ENCODE measurements around the gene SSPN.

The SSPN gene

GRCh38 chr12:26278666-26279065 lies 83.3 kb downstream of the SSPN start:
- TF ChIP-seq, protein P1, sequence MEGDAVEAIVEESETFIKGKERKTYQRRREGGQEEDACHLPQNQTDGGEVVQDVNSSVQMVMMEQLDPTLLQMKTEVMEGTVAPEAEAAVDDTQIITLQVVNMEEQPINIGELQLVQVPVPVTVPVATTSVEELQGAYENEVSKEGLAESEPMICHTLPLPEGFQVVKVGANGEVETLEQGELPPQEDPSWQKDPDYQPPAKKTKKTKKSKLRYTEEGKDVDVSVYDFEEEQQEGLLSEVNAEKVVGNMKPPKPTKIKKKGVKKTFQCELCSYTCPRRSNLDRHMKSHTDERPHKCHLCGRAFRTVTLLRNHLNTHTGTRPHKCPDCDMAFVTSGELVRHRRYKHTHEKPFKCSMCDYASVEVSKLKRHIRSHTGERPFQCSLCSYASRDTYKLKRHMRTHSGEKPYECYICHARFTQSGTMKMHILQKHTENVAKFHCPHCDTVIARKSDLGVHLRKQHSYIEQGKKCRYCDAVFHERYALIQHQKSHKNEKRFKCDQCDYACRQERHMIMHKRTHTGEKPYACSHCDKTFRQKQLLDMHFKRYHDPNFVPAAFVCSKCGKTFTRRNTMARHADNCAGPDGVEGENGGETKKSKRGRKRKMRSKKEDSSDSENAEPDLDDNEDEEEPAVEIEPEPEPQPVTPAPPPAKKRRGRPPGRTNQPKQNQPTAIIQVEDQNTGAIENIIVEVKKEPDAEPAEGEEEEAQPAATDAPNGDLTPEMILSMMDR (IDR thresholded peaks at IDR 0.05; ENCODE audit: insufficient read depth, low read depth, low read length, missing control alignments) = no peak
- DNase-seq (ENCODE audit: low read depth) = no peak

DNA sequence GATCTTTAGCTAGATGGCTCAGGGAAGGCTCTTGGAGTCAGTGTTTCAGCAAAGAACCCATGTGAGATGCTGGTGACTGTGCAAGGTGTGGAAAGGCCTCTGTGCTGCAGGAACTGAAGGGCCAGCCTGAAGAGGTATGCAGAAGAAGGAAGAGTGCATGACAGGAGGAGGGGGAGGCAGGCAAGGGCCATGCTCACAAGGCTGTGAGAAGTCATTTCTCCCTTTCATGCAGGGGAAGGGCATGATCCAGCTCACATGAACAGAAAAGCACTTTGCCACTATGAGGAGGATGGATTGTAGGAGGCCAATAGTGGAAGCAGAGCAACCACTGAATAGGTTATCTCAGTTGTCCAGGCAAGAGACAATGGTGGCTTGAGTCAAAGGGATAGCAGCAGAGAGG lies 83.7 kb downstream of the SSPN start:
- DNase-seq (ENCODE audit: low read depth) = no peak
- TF ChIP-seq, protein P1 (IDR thresholded peaks at IDR 0.05; ENCODE audit: insufficient read depth, low read depth, low read length, missing control alignments) = no peak
- H3K4me3 ChIP-seq (ENCODE audit: low read depth, low read length) = no peak overlapping the region

More at GRCh38 chr12:26278666-26279065, 83.3 kb downstream of the SSPN start:
- H3K4me3 ChIP-seq (ENCODE audit: low read depth, low read length) = no peak overlapping the region

DNA sequence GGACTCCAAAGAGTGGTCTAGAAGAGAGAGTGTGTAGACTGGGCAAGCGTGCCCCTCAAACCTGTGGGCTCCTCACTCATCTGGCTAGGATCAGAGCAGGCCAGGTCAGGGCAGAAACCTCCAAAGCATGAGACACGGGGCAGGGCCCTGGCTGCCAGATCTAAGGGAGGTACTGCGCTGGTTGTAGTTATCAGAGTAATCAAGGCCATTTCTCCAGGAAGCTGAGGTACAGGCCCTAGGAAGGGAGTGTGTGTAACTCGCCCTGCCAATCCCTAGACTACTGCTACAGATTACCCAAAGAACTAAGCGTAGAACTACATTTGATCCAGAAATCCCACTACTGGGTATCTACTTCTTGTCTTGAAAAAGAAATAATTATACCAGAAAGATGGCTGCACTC lies 84.5 kb downstream of the SSPN start:
- TF ChIP-seq, protein P1 (IDR thresholded peaks at IDR 0.05; ENCODE audit: insufficient read depth, low read depth, low read length, missing control alignments) = no peak
- H3K4me3 ChIP-seq (ENCODE audit: low read depth, low read length) = no peak overlapping the region
- DNase-seq (ENCODE audit: low read depth) = no peak

DNA sequence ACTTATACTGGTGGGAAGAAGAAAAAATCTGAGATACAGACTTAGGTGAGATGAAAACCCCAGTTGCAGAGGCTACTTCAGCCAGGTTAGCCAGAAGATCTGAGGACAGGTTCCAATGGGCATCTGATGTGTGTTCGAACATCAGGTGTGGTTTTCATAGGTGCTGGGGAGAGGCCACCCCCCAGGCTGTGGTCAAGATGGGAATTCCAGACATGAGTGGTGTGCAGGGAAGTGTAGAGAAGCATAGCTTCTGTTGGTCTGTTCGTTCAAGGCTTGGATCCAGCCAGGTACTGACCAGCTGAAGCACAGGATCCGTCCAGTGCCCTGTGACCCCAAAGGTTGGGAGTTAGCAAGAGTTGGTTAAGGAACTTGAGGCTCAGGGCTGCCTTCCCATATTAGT lies 85.5 kb downstream of the SSPN start:
- TF ChIP-seq, protein P1 (IDR thresholded peaks at IDR 0.05; ENCODE audit: insufficient read depth, low read depth, low read length, missing control alignments) = no peak
- no peak overlapping the region for H3K4me3 ChIP-seq (ENCODE audit: low read depth, low read length)
- DNase-seq (ENCODE audit: low read depth) = no peak

GRCh38 chr12:26281320-26281719 lies 85.9 kb downstream of the SSPN start:
- TF ChIP-seq, protein P1 (IDR thresholded peaks at IDR 0.05; ENCODE audit: insufficient read depth, low read depth, low read length, missing control alignments) = no peak
- no peak overlapping the region for H3K4me3 ChIP-seq (ENCODE audit: low read depth, low read length)
- no peak for DNase-seq (ENCODE audit: low read depth)

- H3K4me3 ChIP-seq (ENCODE audit: low read depth, low read length) = no peak overlapping the region
- DNase-seq (ENCODE audit: low read depth) = no peak
Observed at GRCh38 chr12:26282339-26282940, 87.1 kb downstream of the SSPN start.

More at GRCh38 chr12:26282339-26282940, 87.1 kb downstream of the SSPN start:
- TF ChIP-seq, protein P1 (IDR thresholded peaks at IDR 0.05; ENCODE audit: insufficient read depth, low read depth, low read length, missing control alignments) = no peak

Data from GM12865 (cell line).